HG03354 (cell line): ENCODE results near the gene CAMK2B.

Experiments used
- ATAC-seq: cut with Tn5 transposase; IDR thresholded peaks from one replicate; pipeline ENCODE4 v1.9.1; 2021; ENCODE audit warnings: mild to moderate bottlenecking; ENCODE audit not compliant: unreplicated experiment, poor library complexity, severe bottlenecking

Gene CAMK2B

GRCh38 chr7:44278451-44279161, 46.8 kb downstream of the CAMK2B start:
- no peak for ATAC-seq

GRCh38 chr7:44277851-44278250, 47.5 kb downstream of the CAMK2B start:
- no peak for ATAC-seq

GRCh38 chr7:44277391-44277790, 48.0 kb downstream of the CAMK2B start:
- ATAC-seq: no peak

GRCh38 chr7:44276571-44277221, 48.7 kb downstream of the CAMK2B start:
- ATAC-seq: no peak

- ATAC-seq: no peak
These were observed 49.3 kb downstream of the CAMK2B start for GRCh38 chr7:44275957-44276570.

- no peak for ATAC-seq
These were observed 50.2 kb downstream of the CAMK2B start for GRCh38 chr7:44275146-44275545.

- no peak for ATAC-seq
These were observed 50.8 kb downstream of the CAMK2B start for GRCh38 chr7:44274623-44274975.

GRCh38 chr7:44273681-44274622, 51.4 kb downstream of the CAMK2B start:
- ATAC-seq: no peak

GRCh38 chr7:44272981-44273380, 52.4 kb downstream of the CAMK2B start:
- ATAC-seq: no peak

GRCh38 chr7:44272456-44272855, 52.9 kb downstream of the CAMK2B start:
- ATAC-seq: no peak

GRCh38 chr7:44269943-44270493, 55.4 kb downstream of the CAMK2B start:
- no peak for ATAC-seq

- no peak for ATAC-seq
These were observed 56.0 kb downstream of the CAMK2B start for GRCh38 chr7:44269417-44269816.

- no peak for ATAC-seq
These were observed 56.7 kb downstream of the CAMK2B start for GRCh38 chr7:44268671-44269070.

GRCh38 chr7:44267719-44268421, 57.5 kb downstream of the CAMK2B start:
- no peak for ATAC-seq

- no peak for ATAC-seq
These were observed 58.2 kb downstream of the CAMK2B start for GRCh38 chr7:44267178-44267577.

GRCh38 chr7:44266526-44266925, 58.9 kb downstream of the CAMK2B start:
- no peak for ATAC-seq

- no peak for ATAC-seq
These were observed 59.7 kb downstream of the CAMK2B start for GRCh38 chr7:44265728-44266127.

- no peak for ATAC-seq
These were observed 61.0 kb downstream of the CAMK2B start for GRCh38 chr7:44264221-44264931.
